H1 (cell line): Measurements from ENCODE around the gene C1QL3.

Experiments used
- EP300 ChIP-seq, 2 experiments: IDR thresholded peaks; 1 replicate in 1 of 2; 2 replicates in 1 of 2; pipeline ENCODE4 v1.6.1; 2011 to 2012; ENCODE audit warnings: low read depth in 2 of 2, low read length in 2 of 2, mild to moderate bottlenecking in 2 of 2, borderline replicate concordance in 1 of 2, inconsistent platforms in 1 of 2, moderate library complexity in 1 of 2
- EZH2 ChIP-seq: fragments of 200-600 bp; sonication (generic); IDR thresholded peaks from 2 replicates; pipeline ENCODE4 v1.7.1; 2012; ENCODE audit warnings: low read depth, mild to moderate bottlenecking, moderate library complexity, low read length, inconsistent platforms; ENCODE audit not compliant: severe bottlenecking
- MAFK ChIP-seq: IDR thresholded peaks from 2 replicates; pipeline ENCODE4 v1.6.1; 2012; ENCODE audit warnings: low read depth, mild to moderate bottlenecking, improper control_type of control experiment, low read length
- PHF8 ChIP-seq: fragments of 200-600 bp; sonication (generic); conservative IDR thresholded peaks from 2 replicates; pipeline ENCODE4 v1.7.1; 2012; ENCODE audit warnings: low read depth, mild to moderate bottlenecking, inconsistent platforms, low read length, moderate library complexity
- POLR2A ChIP-seq, 2 experiments: IDR thresholded peaks; 1 replicate in 1 of 2; 2 replicates in 1 of 2; pipeline ENCODE4 v1.6.1; 2011; ENCODE audit warnings: low read depth in 2 of 2, low read length in 2 of 2, mild to moderate bottlenecking in 2 of 2; ENCODE audit errors: control extremely low read depth in 1 of 2
- POLR2AphosphoS5 ChIP-seq: IDR thresholded peaks from 2 replicates; pipeline ENCODE4 v1.6.1; 2011; ENCODE audit warnings: low read depth, low read length
- POU5F1 ChIP-seq: IDR thresholded peaks from 2 replicates; pipeline ENCODE4 v1.6.1; 2011; ENCODE audit warnings: low read depth, mild to moderate bottlenecking, low read length, moderate library complexity
- SIN3A ChIP-seq, 2 experiments: IDR thresholded peaks in 1 of 2; conservative IDR thresholded peaks in 1 of 2; 2 replicates each; pipeline ENCODE4 v1.6.1; 2011 to 2012; ENCODE audit warnings: low read length in 2 of 2, improper control_type of control experiment in 1 of 2, low read depth in 1 of 2, mild to moderate bottlenecking in 1 of 2
- TF ChIP-seq, protein P1 (sequence below), 3 experiments: IDR thresholded peaks; 1 replicate in 2 of 3; 2 replicates in 1 of 3; pipeline versions ENCODE4 v1.5.1 to v1.6.1; 2011; ENCODE audit warnings: low read length in 3 of 3, mild to moderate bottlenecking in 3 of 3, inconsistent platforms in 2 of 3, low read depth in 1 of 3, moderate library complexity in 1 of 3; ENCODE audit not compliant: insufficient read depth in 1 of 3; ENCODE audit errors: control extremely low read depth in 1 of 3

DNA sequence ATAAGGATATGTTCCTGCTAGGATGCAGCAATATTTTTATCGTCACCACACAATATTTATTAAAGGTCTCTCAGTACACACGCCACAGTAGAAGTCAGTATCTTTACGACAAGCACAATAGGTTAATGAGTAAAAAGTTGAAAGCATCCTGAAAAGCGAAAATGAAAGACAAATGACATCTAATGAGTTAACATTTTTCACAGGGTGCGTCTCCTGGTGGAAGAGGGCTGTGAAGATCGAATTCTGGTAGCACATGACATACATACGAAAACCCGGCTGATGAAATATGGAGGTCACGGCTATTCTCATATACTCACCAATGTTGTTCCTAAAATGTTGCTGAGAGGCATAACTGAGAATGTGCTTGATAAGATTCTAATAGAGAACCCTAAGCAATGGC, 10.8 kb downstream of the C1QL3 start:
- TF ChIP-seq POLR2AphosphoS5 (no peak), EP300 (IDR thresholded peaks at IDR 0.05; ENCODE audit: borderline replicate concordance in 1 of 2, low read depth in 2 of 2, low read length in 2 of 2) (no peak), SIN3A (conservative IDR thresholded peaks at IDR 0.05 in 1 of 2, IDR thresholded peaks at IDR 0.05 in 1 of 2; ENCODE audit: low read depth in 1 of 2, low read length in 2 of 2) (no peak), MAFK (no peak), POLR2A (IDR thresholded peaks at IDR 0.05; ENCODE audit: control extremely low read depth in 1 of 2, low read depth in 2 of 2, low read length in 2 of 2) (no peak), EZH2 (no peak), PHF8 (no peak), POU5F1 (no peak)
- TF ChIP-seq, protein P1, sequence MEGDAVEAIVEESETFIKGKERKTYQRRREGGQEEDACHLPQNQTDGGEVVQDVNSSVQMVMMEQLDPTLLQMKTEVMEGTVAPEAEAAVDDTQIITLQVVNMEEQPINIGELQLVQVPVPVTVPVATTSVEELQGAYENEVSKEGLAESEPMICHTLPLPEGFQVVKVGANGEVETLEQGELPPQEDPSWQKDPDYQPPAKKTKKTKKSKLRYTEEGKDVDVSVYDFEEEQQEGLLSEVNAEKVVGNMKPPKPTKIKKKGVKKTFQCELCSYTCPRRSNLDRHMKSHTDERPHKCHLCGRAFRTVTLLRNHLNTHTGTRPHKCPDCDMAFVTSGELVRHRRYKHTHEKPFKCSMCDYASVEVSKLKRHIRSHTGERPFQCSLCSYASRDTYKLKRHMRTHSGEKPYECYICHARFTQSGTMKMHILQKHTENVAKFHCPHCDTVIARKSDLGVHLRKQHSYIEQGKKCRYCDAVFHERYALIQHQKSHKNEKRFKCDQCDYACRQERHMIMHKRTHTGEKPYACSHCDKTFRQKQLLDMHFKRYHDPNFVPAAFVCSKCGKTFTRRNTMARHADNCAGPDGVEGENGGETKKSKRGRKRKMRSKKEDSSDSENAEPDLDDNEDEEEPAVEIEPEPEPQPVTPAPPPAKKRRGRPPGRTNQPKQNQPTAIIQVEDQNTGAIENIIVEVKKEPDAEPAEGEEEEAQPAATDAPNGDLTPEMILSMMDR (IDR thresholded peaks at IDR 0.05; ENCODE audit: control extremely low read depth in 1 of 3, insufficient read depth in 1 of 3, low read depth in 1 of 3, low read length in 3 of 3): no peak
